MCF 10A (cell line): ENCODE measurements around the gene GLDC. TPM values are rescaled to one million over a fixed set of nuclear protein-coding genes. Genes with fewer than 3 reads are reported as not detected.

Experiments used
- BruUV-seq: library from RNA; stranded (reverse); fragments of 400-500 nt; replicated peaks from 2 replicates; lab custom pipeline; 2021; lab: Mats Ljungman, UMichigan
- CTCF ChIA-PET: fragments of 300-600 bp; sonication (Branson Sonifier 250); formaldehyde crosslinking; extraction: SDS; loops from one replicate; lab custom pipeline; 2021; ENCODE audit warnings: antibody characterized with exemption, inconsistent platforms; lab: Yijun Ruan, JAX
- POLR2A ChIA-PET: fragments of 300-600, 350-650 bp; sonication (Branson Sonifier 250); formaldehyde crosslinking; extraction: SDS; loops from one replicate; lab custom pipeline; 2020; ENCODE audit warnings: antibody characterized with exemption, inconsistent platforms; lab: Yijun Ruan, JAX
- DNase-seq: peaks from one replicate; pipeline ENCODE4 v3.0.0-alpha.2; 2018; ENCODE audit not compliant: unreplicated experiment
- H3K27ac Mint-ChIP-seq: one replicate; pipeline ENCODE4 v1.8.0; 2022; ENCODE audit warnings: mild to moderate bottlenecking, low read depth, mixed read lengths; ENCODE audit not compliant: unreplicated experiment
- H3K27me3 Mint-ChIP-seq: one replicate; pipeline ENCODE4 v1.8.0; 2022; ENCODE audit warnings: mixed read lengths; ENCODE audit not compliant: insufficient read depth, unreplicated experiment
- H3K36me3 Mint-ChIP-seq: one replicate; pipeline ENCODE4 v1.8.0; 2022; ENCODE audit warnings: mild to moderate bottlenecking, moderate library complexity, mixed read lengths; ENCODE audit not compliant: insufficient read depth, unreplicated experiment
- H3K4me1 Mint-ChIP-seq: one replicate; pipeline ENCODE4 v1.8.0; 2022; ENCODE audit warnings: mixed read lengths; ENCODE audit not compliant: insufficient read depth, unreplicated experiment
- H3K4me3 Mint-ChIP-seq: one replicate; pipeline ENCODE4 v1.8.0; 2022; ENCODE audit warnings: mild to moderate bottlenecking, moderate library complexity, mixed read lengths; ENCODE audit not compliant: unreplicated experiment
- H3K9me3 Mint-ChIP-seq: one replicate; pipeline ENCODE4 v1.8.0; 2022; ENCODE audit warnings: mixed read lengths; ENCODE audit not compliant: unreplicated experiment
- CTCF ChIP-seq: fragments of 200-600 bp; IDR thresholded peaks from one replicate; pipeline ENCODE4 v1.8.0; 2022; ENCODE audit warnings: antibody characterized with exemption, mild to moderate bottlenecking; ENCODE audit not compliant: unreplicated experiment
- intact Hi-C: fragments of 100-400 bp; cut with micrococcal nuclease; formaldehyde crosslinking; loops from 2 replicates; pipeline ENCODE4 v1.14.1; 2022
- total RNA-seq: library from RNA; stranded (reverse); gene quantifications from 2 replicates; pipeline ENCODE4 v1.2.3, GENCODE V29; 2022

GLDC gene
- total RNA-seq, 1 experiment from 2014 or later, result 2.9 TPM

- POLR2A ChIA-PET, result no interaction called here
- no peak for TF ChIP-seq CTCF
- CTCF ChIA-PET, result no interaction called here
- Mint-ChIP-seq H3K4me1 (peaks cover 8% of the 10 kb centered on the region), H3K9me3 (no peaks in the 10 kb centered on the region), H3K27ac (peak overlapping the region; percentile 13), H3K36me3 (peaks cover 64% of the 10 kb centered on the region), H3K27me3 (no peaks in the 10 kb centered on the region), H3K4me3 (no peak overlapping the region)
- BruUV-seq, result TSS peak; percentile 29
- no peak for DNase-seq
- intact Hi-C loops, result no loop called here
Measured at GRCh38 chr9:6506571-6506970, 139.0 kb downstream of the GLDC start.

- intact Hi-C loops, result no loop called here
- peak; percentile 36 for DNase-seq
- CTCF ChIA-PET, result interaction anchor here (0.5 to 0.6 kb wide), 2 partner anchors 226 to 237 kb away, joined by 3 read pairs; no protein-coding TSS in a partner anchor
- POLR2A ChIA-PET, result no interaction called here
- no peak for TF ChIP-seq CTCF
- no peaks in the 10 kb centered on the region for H3K9me3 Mint-ChIP-seq
- no peak overlapping the region for H3K4me3 Mint-ChIP-seq
- BruUV-seq, result no TSS peak
- H3K27me3 Mint-ChIP-seq, result no peaks in the 10 kb centered on the region
- peaks cover 46% of the 10 kb centered on the region for H3K36me3 Mint-ChIP-seq
- peaks cover 14% of the 10 kb centered on the region for H3K4me1 Mint-ChIP-seq
- H3K27ac Mint-ChIP-seq, result peak overlapping the region; percentile 54
Measured at GRCh38 chr9:6502399-6502798, 143.1 kb downstream of the GLDC start.

DNA sequence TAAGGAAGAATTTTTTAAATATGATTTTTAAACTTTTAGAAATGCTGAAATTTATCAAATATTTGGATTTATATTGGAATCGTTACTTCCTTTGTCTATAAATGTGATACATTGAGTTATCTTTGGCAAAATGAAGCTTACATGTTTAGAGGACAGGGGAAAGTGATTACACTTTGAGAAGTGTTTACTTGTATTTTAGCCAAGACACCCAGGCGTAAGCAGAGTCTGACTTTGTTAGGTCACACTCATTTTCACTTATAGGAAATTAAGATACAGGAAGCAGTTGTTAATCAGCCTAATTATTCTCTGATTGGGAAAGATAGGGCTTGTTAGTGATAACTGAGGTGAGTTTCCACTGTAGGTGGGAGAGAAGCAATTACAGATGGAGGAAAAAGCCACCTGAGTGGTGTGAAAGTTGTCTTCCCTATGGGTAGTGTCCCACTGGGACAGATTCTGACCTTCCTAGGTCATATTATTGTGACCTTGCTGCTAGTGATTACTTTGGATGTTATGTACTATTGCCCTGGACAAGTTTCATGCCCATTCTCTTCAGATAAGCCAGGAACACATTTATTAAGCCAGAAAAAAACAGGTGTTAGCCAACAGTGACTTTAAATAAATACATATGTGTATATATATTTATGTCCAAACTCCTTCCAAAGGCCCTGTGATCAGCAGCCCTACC lies 143.9 kb downstream of the GLDC start:
- no peak for TF ChIP-seq CTCF
- DNase-seq, result no peak
- Mint-ChIP-seq H3K27ac (peak overlapping the region; percentile 54), H3K27me3 (no peaks in the 10 kb centered on the region), H3K4me1 (peaks cover 14% of the 10 kb centered on the region), H3K4me3 (no peak overlapping the region), H3K36me3 (peaks cover 46% of the 10 kb centered on the region), H3K9me3 (no peaks in the 10 kb centered on the region)
- ChIA-PET CTCF (interaction anchor here (0.5 to 0.7 kb wide), 3 partner anchors 51 to 238 kb away, joined by 3 read pairs; no protein-coding TSS in a partner anchor), POLR2A (no interaction called here)
- BruUV-seq, result no TSS peak
- intact Hi-C loops, result no loop called here

GRCh38 chr9:6498982-6499381 lies 146.5 kb downstream of the GLDC start:
- Mint-ChIP-seq H3K9me3 (no peaks in the 10 kb centered on the region), H3K4me3 (no peak overlapping the region), H3K27me3 (no peaks in the 10 kb centered on the region), H3K36me3 (peaks cover 38% of the 10 kb centered on the region), H3K4me1 (peaks cover 14% of the 10 kb centered on the region), H3K27ac (peak overlapping the region; percentile 82)
- DNase-seq, result no peak
- CTCF ChIA-PET, result interaction anchor here (0.6 to 0.9 kb wide), 2 partner anchors 192 to 507 kb away, joined by 3 to 4 read pairs; no protein-coding TSS in a partner anchor
- POLR2A ChIA-PET, result interaction anchor here (1.0 kb wide), 1 partner anchor 11 kb away, joined by 3 read pairs; no protein-coding TSS in a partner anchor
- no peak for TF ChIP-seq CTCF
- intact Hi-C loops, result loop anchor here (5.0 kb wide), 1 partner anchor 68 kb away; no protein-coding TSS in a partner anchor
- BruUV-seq, result no TSS peak
